K562 (cell line): ENCODE results near the gene OTOG. TPM values are rescaled to one million over a fixed set of nuclear protein-coding genes. Genes with fewer than 3 reads are reported as not detected.

Experiments
- ATAC-seq: fragments of 200-7000 bp; cut with Tn5 transposase; 3 replicates; pipeline ENCODE4 v1.9.1; 2020; ENCODE audit warnings: moderate library complexity
- BruUV-seq: library from RNA; stranded (reverse); fragments of 400-500 nt; replicated peaks from 2 replicates; lab custom pipeline; 2021; lab: Mats Ljungman, UMichigan
- CTCF ChIA-PET: fragments of 300-600 bp; formaldehyde crosslinking; extraction: SDS; loops from one replicate; lab custom pipeline; 2021; ENCODE audit warnings: low intra/inter-chr PET ratio; lab: Yijun Ruan, JAX
- POLR2A ChIA-PET: fragments of 300-600, 350-650 bp; sonication (Branson Sonifier 250); formaldehyde crosslinking; extraction: SDS; loops from one replicate; lab custom pipeline; 2021; ENCODE audit warnings: antibody characterized with exemption, inconsistent platforms; lab: Yijun Ruan, JAX
- DNase-seq, 4 experiments: peaks; one replicate each; pipeline versions ENCODE4 v3.0.0 to v3.0.0-alpha.2; 2011 to 2018; ENCODE audit warnings: low spot score in 3 of 4, mixed read lengths in 3 of 4; ENCODE audit errors: extremely low read depth in 1 of 4
- FAIRE-seq: peaks from 2 replicates; lab custom pipeline; 2011; peaks lifted over from hg19 to GRCh38; lab: Jason Lieb, UNC
- H2AFZ ChIP-seq: 2 replicates; pipeline ENCODE4 v1.6.0; 2011; ENCODE audit warnings: low read depth, low read length, control low read depth, inconsistent platforms
- H3K27ac ChIP-seq: fragments of 200-600 bp; 3 replicates; pipeline ENCODE4 v1.8.0; 2011; ENCODE audit warnings: low read depth, mild to moderate bottlenecking, control low read depth, inconsistent platforms, low read length, moderate library complexity, mixed read lengths; ENCODE audit errors: extremely low read depth
- H3K27me3 ChIP-seq, 2 experiments: fragments of 300-600 bp in 1 of 2; 2 replicates in 1 of 2; 3 replicates in 1 of 2; pipeline versions ENCODE4 v1.6.0 to v1.8.0; 2011; ENCODE audit warnings: inconsistent platforms in 2 of 2, low read length in 2 of 2, mild to moderate bottlenecking in 1 of 2, mixed read lengths in 1 of 2, moderate library complexity in 1 of 2; ENCODE audit not compliant: control insufficient read depth in 2 of 2, insufficient read depth in 2 of 2
- H3K36me3 ChIP-seq: fragments of 300-600 bp; 3 replicates; pipeline ENCODE4 v1.8.0; 2011; ENCODE audit warnings: mild to moderate bottlenecking, low read length, inconsistent platforms; ENCODE audit not compliant: control insufficient read depth, insufficient read depth
- H3K4me1 ChIP-seq, 2 experiments: fragments of 200-600 bp in 1 of 2; replicated peaks in 1 of 2; 2 replicates in 1 of 2; 3 replicates in 1 of 2; pipeline versions ENCODE4 v1.5.1 to v1.8.0; 2011; ENCODE audit warnings: inconsistent platforms in 2 of 2, low read length in 2 of 2, mild to moderate bottlenecking in 1 of 2, mixed read lengths in 1 of 2, moderate library complexity in 1 of 2; ENCODE audit not compliant: control insufficient read depth in 2 of 2, insufficient read depth in 2 of 2
- H3K4me2 ChIP-seq: 2 replicates; pipeline ENCODE4 v1.6.1; 2011; ENCODE audit warnings: low read length, control low read depth, inconsistent platforms, mixed read lengths; ENCODE audit not compliant: insufficient read depth
- H3K4me3 ChIP-seq: fragments of 200-600 bp; sonication (generic), shearing (Covaris generic); 2 replicates; pipeline ENCODE4 v1.5.1; 2016; ENCODE audit warnings: control low read depth, inconsistent platforms
- H3K79me2 ChIP-seq: fragments of 200-600 bp; 3 replicates; pipeline ENCODE4 v1.8.0; 2011; ENCODE audit warnings: low read length, inconsistent platforms; ENCODE audit not compliant: control insufficient read depth, insufficient read depth
- H3K9ac ChIP-seq, 2 experiments: 2 replicates each; pipeline versions ENCODE4 v1.6.0 to v1.6.1; 2011; ENCODE audit warnings: low read depth in 2 of 2, low read length in 2 of 2, control low read depth in 1 of 2, inconsistent platforms in 1 of 2, mild to moderate bottlenecking in 1 of 2, mixed read lengths in 1 of 2; ENCODE audit not compliant: insufficient read depth in 1 of 2
- H3K9me1 ChIP-seq: one replicate; pipeline ENCODE4 v1.6.0; 2011; ENCODE audit warnings: inconsistent platforms, mild to moderate bottlenecking, low read length, moderate library complexity; ENCODE audit not compliant: control insufficient read depth, insufficient read depth
- H3K9me3 ChIP-seq: replicated peaks from 2 replicates; pipeline ENCODE4 v1.5.1; 2011; ENCODE audit warnings: low read depth, low read length, inconsistent platforms; ENCODE audit not compliant: control insufficient read depth, insufficient read depth
- H4K20me1 ChIP-seq: replicated peaks from 2 replicates; pipeline ENCODE4 v1.6.1; 2011; ENCODE audit warnings: low read length, inconsistent platforms, mixed read lengths; ENCODE audit not compliant: control insufficient read depth, insufficient read depth
- ADNP ChIP-seq: fragments of 200-800 bp; sonication (Bioruptor generic); IDR thresholded peaks from 2 replicates; pipeline ENCODE4 v1.6.1; 2016; ENCODE audit warnings: missing genetic modification characterization, missing compliant biosample characterization
- BRCA1 ChIP-seq, 2 experiments: fragments of 450-650 bp in 1 of 2; sonication (generic) in 1 of 2; formaldehyde crosslinking in 1 of 2; IDR thresholded peaks; 2 replicates each; pipeline versions ENCODE4 v1.5.0 to v1.6.1; 2017 to 2020; ENCODE audit warnings: mild to moderate bottlenecking in 1 of 2, missing genetic modification reagents in 1 of 2
- FOXP1 ChIP-seq: sonication (generic); formaldehyde crosslinking; IDR thresholded peaks from 2 replicates; pipeline ENCODE4 v1.8.0; 2022; ENCODE audit warnings: mild to moderate bottlenecking, missing genetic modification reagents
- HNRNPK ChIP-seq: fragments of 200-400 bp; formaldehyde crosslinking; IDR thresholded peaks from one replicate; pipeline ENCODE4 v1.6.1; 2018; ENCODE audit warnings: mild to moderate bottlenecking, low read depth, low read length; ENCODE audit not compliant: poor library complexity, severe bottlenecking
- HOMEZ ChIP-seq: fragments of 250-450 bp; sonication (Bioruptor Pico); IDR thresholded peaks from 2 replicates; pipeline ENCODE4 v1.4.0; 2020; ENCODE audit warnings: mild to moderate bottlenecking, moderate library complexity
- POLR2H ChIP-seq: IDR thresholded peaks from 2 replicates; pipeline ENCODE4 v1.6.1; 2016; ENCODE audit warnings: missing genetic modification characterization, low read depth, mild to moderate bottlenecking, control low read depth, missing compliant biosample characterization, moderate library complexity
- PTBP1 ChIP-seq: fragments of 200-400 bp; formaldehyde crosslinking; IDR thresholded peaks from 2 replicates; pipeline ENCODE4 v1.6.1; 2017; ENCODE audit warnings: low read depth, low read length
- SP2 ChIP-seq: IDR thresholded peaks from 2 replicates; pipeline ENCODE4 v1.6.1; 2011; ENCODE audit warnings: mild to moderate bottlenecking, low read depth, low read length, moderate library complexity; ENCODE audit not compliant: poor library complexity, severe bottlenecking; ENCODE audit errors: extremely low read depth
- STAT5A ChIP-seq: IDR thresholded peaks from 2 replicates; pipeline ENCODE4 v1.6.1; 2012; ENCODE audit warnings: low read length, inconsistent platforms, borderline replicate concordance
- TAF15 ChIP-seq: fragments of 200-400 bp; formaldehyde crosslinking; IDR thresholded peaks from 2 replicates; pipeline ENCODE4 v1.6.1; 2017; ENCODE audit warnings: mild to moderate bottlenecking, low read depth, low read length, moderate library complexity
- ZNF445 ChIP-seq: fragments of 250-450 bp; sonication (Bioruptor Pico); IDR thresholded peaks from 2 replicates; pipeline ENCODE4 v1.4.0; 2020; ENCODE audit warnings: low read depth, mild to moderate bottlenecking, moderate library complexity
- WGBS: fragments of 100-300 bp; shearing (Covaris generic); methylation state at CpG from one replicate; pipeline ENCODE4 v1.1.6; 2016; ENCODE audit warnings: low coverage, mixed read lengths; ENCODE audit not compliant: insufficient coverage; ENCODE audit errors: missing lambda C conversion rate; 5-methylcytosine and 5-hydroxymethylcytosine counted together
- in situ Hi-C: fragments of 300-500 bp; cut with MboI; formaldehyde crosslinking; loops from 4 replicates; pipeline ENCODE4 v1.15.0; 2018; ENCODE audit warnings: inconsistent platforms, mixed read lengths
- intact Hi-C: fragments of 100-400 bp; cut with micrococcal nuclease; formaldehyde crosslinking; loops from 2 replicates; pipeline ENCODE4 v1.14.2; 2022
- polyA plus RNA-seq, 8 experiments: library from polyadenylated mRNA; depleted of rRNA in 4 of 8; stranded (reverse) in 5 of 8; unstranded in 3 of 8; fragments of >200 nt; fragmentation: Nextera tagmentation in 2 of 8; fragmentation: Illumina TruSeq in 1 of 8; extraction: Ambion mirVana in 2 of 8; extraction: Trizol in 1 of 8; gene quantifications; 2 replicates each; pipeline versions ENCODE4 v1.2.1 to v1.2.3, GENCODE V29; 2011 to 2014; ENCODE audit warnings: inconsistent platforms in 1 of 8, missing spikeins in 1 of 8
- total RNA-seq, 7 experiments: library from RNA; depleted of rRNA in 6 of 7; stranded (reverse); fragments of >200 nt in 6 of 7; fragmentation: Illumina TruSeq in 2 of 7; extraction: Trizol in 2 of 7; gene quantifications; 2 replicates each; pipeline versions ENCODE4 v1.2.1 to v1.2.3, GENCODE V29; 2011 to 2021; ENCODE audit warnings: low replicate concordance in 1 of 7
- TF ChIP-seq, protein P1 (sequence below): fragments of 450-650 bp; formaldehyde crosslinking; IDR thresholded peaks from 2 replicates; pipeline ENCODE4 v1.4.0; 2020; ENCODE audit warnings: mild to moderate bottlenecking, mixed read lengths
- TF ChIP-seq, protein P2 (sequence below): sonication (generic); formaldehyde crosslinking; IDR thresholded peaks from 2 replicates; pipeline ENCODE4 v1.8.0; 2022; ENCODE audit warnings: mild to moderate bottlenecking, missing genetic modification reagents

The OTOG gene
- total and polyA plus RNA-seq, 9 of the 15 experiments (the other 6 are each of a cell fraction or from before 2014, with no cell fraction given), result not detected

- TF ChIP-seq, protein P1, sequence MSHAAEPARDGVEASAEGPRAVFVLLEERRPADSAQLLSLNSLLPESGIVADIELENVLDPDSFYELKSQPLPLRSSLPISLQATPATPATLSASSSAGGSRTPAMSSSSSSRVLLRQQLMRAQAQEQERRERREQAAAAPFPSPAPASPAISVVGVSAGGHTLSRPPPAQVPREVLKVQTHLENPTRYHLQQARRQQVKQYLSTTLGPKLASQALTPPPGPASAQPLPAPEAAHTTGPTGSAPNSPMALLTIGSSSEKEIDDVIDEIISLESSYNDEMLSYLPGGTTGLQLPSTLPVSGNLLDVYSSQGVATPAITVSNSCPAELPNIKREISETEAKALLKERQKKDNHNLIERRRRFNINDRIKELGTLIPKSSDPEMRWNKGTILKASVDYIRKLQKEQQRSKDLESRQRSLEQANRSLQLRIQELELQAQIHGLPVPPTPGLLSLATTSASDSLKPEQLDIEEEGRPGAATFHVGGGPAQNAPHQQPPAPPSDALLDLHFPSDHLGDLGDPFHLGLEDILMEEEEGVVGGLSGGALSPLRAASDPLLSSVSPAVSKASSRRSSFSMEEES (CRISPR knock-in tag), result no peak
Observed at GRCh38 chr11:17692931-17693330, 145.9 kb downstream of the OTOG start (continued).

DNA sequence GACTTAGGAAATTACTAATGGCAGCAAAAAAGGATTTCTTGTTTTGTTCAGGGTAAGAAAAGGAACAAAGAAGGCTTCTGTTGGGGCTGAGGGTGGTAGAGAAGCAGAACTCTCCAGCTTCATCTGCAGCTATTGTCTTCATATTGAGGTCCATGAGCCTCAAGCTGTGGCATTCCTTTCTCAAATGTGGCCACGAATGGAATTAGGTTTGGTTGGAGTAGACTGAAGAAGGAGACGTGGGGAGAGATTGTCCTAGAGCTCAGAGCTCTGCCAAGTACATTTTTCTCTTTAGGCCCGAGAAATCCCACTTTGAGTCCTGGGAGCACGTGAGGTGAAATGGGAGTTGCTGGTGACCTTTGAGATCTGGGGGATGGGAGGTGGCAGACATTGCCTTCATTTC lies 146.5 kb downstream of the OTOG start:
- no peak overlapping the region for H3K9ac ChIP-seq
- H3K4me3 ChIP-seq, result no peak overlapping the region
- in situ Hi-C loops (no loop called here), intact Hi-C loops (no loop called here)
- no peaks in the 10 kb centered on the region for H3K9me1 ChIP-seq
- DNase-seq (no peak), ATAC-seq (no peak), FAIRE-seq (no peak)
- H3K27ac ChIP-seq, result no peak overlapping the region
- WGBS, result 0% methylated on average over 4 of the region's 4 CpGs
- ChIA-PET CTCF (no interaction called here), POLR2A (interaction anchor here (0.9 kb wide), 1 partner anchor 11 kb away, joined by 7 read pairs; no protein-coding TSS in a partner anchor)
- no peaks in the 10 kb centered on the region for H3K79me2 ChIP-seq
- peaks cover 36 to 55% of the 10 kb centered on the region in 2 experiments for H3K27me3 ChIP-seq
- H3K9me3 ChIP-seq, result no peaks in the 10 kb centered on the region
- H3K4me2 ChIP-seq, result no peak overlapping the region
- peaks cover 0 to 8% of the 10 kb centered on the region in 2 experiments; a peak in 1 of 5 replicates for H3K4me1 ChIP-seq
- H3K36me3 ChIP-seq, result no peaks in the 10 kb centered on the region
- H4K20me1 ChIP-seq, result no peaks in the 10 kb centered on the region
- BruUV-seq, result no TSS peak
- H2AFZ ChIP-seq, result no peak overlapping the region
- TF ChIP-seq SP2 (no peak), TAF15 (no peak), ADNP (tag) (no peak), FOXP1 (CRISPR knock-in tag) (no peak), BRCA1 (IDR thresholded peaks at IDR 0.05) (no peak), BRCA1 (CRISPR knock-in tag; IDR thresholded peaks at IDR 0.05) (no peak), STAT5A (no peak), ZNF445 (no peak), HOMEZ (CRISPR knock-in tag) (no peak), HNRNPK (no peak), PTBP1 (no peak), POLR2H (tag) (no peak)
- TF ChIP-seq, protein P2, sequence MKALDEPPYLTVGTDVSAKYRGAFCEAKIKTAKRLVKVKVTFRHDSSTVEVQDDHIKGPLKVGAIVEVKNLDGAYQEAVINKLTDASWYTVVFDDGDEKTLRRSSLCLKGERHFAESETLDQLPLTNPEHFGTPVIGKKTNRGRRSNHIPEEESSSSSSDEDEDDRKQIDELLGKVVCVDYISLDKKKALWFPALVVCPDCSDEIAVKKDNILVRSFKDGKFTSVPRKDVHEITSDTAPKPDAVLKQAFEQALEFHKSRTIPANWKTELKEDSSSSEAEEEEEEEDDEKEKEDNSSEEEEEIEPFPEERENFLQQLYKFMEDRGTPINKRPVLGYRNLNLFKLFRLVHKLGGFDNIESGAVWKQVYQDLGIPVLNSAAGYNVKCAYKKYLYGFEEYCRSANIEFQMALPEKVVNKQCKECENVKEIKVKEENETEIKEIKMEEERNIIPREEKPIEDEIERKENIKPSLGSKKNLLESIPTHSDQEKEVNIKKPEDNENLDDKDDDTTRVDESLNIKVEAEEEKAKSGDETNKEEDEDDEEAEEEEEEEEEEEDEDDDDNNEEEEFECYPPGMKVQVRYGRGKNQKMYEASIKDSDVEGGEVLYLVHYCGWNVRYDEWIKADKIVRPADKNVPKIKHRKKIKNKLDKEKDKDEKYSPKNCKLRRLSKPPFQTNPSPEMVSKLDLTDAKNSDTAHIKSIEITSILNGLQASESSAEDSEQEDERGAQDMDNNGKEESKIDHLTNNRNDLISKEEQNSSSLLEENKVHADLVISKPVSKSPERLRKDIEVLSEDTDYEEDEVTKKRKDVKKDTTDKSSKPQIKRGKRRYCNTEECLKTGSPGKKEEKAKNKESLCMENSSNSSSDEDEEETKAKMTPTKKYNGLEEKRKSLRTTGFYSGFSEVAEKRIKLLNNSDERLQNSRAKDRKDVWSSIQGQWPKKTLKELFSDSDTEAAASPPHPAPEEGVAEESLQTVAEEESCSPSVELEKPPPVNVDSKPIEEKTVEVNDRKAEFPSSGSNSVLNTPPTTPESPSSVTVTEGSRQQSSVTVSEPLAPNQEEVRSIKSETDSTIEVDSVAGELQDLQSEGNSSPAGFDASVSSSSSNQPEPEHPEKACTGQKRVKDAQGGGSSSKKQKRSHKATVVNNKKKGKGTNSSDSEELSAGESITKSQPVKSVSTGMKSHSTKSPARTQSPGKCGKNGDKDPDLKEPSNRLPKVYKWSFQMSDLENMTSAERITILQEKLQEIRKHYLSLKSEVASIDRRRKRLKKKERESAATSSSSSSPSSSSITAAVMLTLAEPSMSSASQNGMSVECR (CRISPR knock-in tag), result no peak
